Activated B cell treated with CpG ODN at 0.5 μM for 24 hours (primary cell): ENCODE results near the gene TSHZ2. TPM values are rescaled to one million over a fixed set of nuclear protein-coding genes. Genes with fewer than 3 reads are reported as not detected.

Source experiments
- ATAC-seq: fragments of 200-7000 bp; cut with Tn5 transposase; one replicate; pipeline ENCODE4 v1.10.0; 2021; ENCODE audit warnings: low read depth, mild to moderate bottlenecking, moderate library complexity
- CTCF ChIA-PET: fragments of 350-600 bp; sonication (Branson Sonifier 250); formaldehyde crosslinking; loops from one replicate; lab custom pipeline; 2021; ENCODE audit warnings: antibody characterized with exemption; lab: Charles Lee
- POLR2A ChIA-PET: fragments of 350-600 bp; sonication (Branson Sonifier 250); formaldehyde crosslinking; loops from one replicate; lab custom pipeline; 2021; ENCODE audit warnings: antibody characterized with exemption; lab: Charles Lee
- DNase-seq: peaks from one replicate; pipeline ENCODE4 v3.0.0; 2022
- H3K27ac Mint-ChIP-seq: one replicate; pipeline ENCODE4 v1.8.0; 2020; ENCODE audit warnings: mixed read lengths
- H3K27me3 Mint-ChIP-seq: one replicate; pipeline ENCODE4 v1.8.0; 2021; ENCODE audit warnings: mixed read lengths
- H3K36me3 Mint-ChIP-seq: one replicate; pipeline ENCODE4 v1.8.0; 2021; ENCODE audit warnings: low read depth, mixed read lengths
- H3K4me1 Mint-ChIP-seq: one replicate; pipeline ENCODE4 v1.8.0; 2021; ENCODE audit warnings: mixed read lengths
- H3K4me3 Mint-ChIP-seq: one replicate; pipeline ENCODE4 v1.8.0; 2020; ENCODE audit warnings: mild to moderate bottlenecking, mixed read lengths
- H3K9me3 Mint-ChIP-seq: one replicate; pipeline ENCODE4 v1.8.0; 2020; ENCODE audit warnings: mixed read lengths
- intact Hi-C: fragments of 100-400 bp; cut with micrococcal nuclease; formaldehyde crosslinking; loops from one replicate; pipeline ENCODE4 v1.15.1; 2024
- total RNA-seq: library from RNA; stranded (reverse); gene quantifications from 2 replicates; pipeline ENCODE4 v1.2.3, GENCODE V29; 2022
- TF ChIP-seq, protein P1 (sequence below): fragments of 200-600 bp; IDR thresholded peaks from one replicate; pipeline ENCODE4 v1.8.0; 2022; ENCODE audit warnings: antibody characterized with exemption, mild to moderate bottlenecking

Gene TSHZ2
- total RNA-seq, 1 donor from 2014 or later, result 1.7 TPM

DNA sequence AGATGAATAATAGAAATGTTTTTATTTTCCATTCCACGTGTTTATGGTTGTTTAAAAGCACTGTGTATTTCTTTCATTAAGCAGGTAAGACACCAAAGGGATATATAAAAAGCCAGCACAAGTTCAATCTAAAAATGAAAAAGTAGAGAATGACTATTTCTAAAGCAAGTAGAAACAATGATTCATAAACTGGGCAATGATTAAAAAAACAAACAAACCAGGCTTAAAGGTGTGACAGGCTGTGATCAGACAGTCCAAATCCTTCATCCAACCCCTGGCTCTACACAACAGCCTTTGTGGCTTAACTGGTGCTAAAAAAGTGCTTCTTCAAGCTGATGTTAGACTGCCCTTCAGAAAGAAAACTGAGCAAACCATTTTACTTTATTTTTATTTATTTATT, 45.7 kb upstream of the TSHZ2 start:
- DNase-seq (no peak), ATAC-seq (no peak)
- H3K36me3 Mint-ChIP-seq, result no peaks in the 10 kb centered on the region
- no peaks in the 10 kb centered on the region for H3K27me3 Mint-ChIP-seq
- ChIA-PET CTCF (no interaction called here), POLR2A (no interaction called here)
- no peaks in the 10 kb centered on the region for H3K4me1 Mint-ChIP-seq
- H3K27ac Mint-ChIP-seq, result no peak overlapping the region
- TF ChIP-seq, protein P1, sequence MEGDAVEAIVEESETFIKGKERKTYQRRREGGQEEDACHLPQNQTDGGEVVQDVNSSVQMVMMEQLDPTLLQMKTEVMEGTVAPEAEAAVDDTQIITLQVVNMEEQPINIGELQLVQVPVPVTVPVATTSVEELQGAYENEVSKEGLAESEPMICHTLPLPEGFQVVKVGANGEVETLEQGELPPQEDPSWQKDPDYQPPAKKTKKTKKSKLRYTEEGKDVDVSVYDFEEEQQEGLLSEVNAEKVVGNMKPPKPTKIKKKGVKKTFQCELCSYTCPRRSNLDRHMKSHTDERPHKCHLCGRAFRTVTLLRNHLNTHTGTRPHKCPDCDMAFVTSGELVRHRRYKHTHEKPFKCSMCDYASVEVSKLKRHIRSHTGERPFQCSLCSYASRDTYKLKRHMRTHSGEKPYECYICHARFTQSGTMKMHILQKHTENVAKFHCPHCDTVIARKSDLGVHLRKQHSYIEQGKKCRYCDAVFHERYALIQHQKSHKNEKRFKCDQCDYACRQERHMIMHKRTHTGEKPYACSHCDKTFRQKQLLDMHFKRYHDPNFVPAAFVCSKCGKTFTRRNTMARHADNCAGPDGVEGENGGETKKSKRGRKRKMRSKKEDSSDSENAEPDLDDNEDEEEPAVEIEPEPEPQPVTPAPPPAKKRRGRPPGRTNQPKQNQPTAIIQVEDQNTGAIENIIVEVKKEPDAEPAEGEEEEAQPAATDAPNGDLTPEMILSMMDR, result no peak
- H3K4me3 Mint-ChIP-seq, result no peak overlapping the region
- intact Hi-C loops, result no loop called here
- H3K9me3 Mint-ChIP-seq, result no peaks in the 10 kb centered on the region

DNA sequence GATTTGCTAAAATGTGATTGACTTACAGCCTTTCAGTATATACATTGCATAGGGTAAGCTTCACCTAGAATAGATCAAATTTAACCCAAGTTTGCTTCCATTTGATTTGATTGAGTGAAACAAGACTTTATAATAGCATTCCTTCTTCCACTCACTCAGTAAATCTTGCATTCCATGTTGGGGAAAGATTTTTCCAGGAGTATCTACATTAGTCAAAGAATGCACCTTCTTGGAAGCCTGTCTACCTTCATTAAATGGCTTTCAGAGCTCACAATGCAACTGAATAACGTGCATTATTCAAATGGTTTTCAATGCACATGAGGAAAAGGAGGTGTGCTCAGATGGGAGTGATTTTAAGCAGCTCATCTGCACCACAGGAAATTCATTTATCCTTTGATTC, 38.3 kb upstream of the TSHZ2 start:
- no peak overlapping the region for H3K27ac Mint-ChIP-seq
- no peak for DNase-seq
- intact Hi-C loops, result no loop called here
- no peaks in the 10 kb centered on the region for H3K9me3 Mint-ChIP-seq
- H3K36me3 Mint-ChIP-seq, result no peaks in the 10 kb centered on the region
- CTCF ChIA-PET, result no interaction called here
- H3K4me3 Mint-ChIP-seq, result no peak overlapping the region
- peaks cover 2% of the 10 kb centered on the region for H3K27me3 Mint-ChIP-seq
- TF ChIP-seq, protein P1, result no peak
- H3K4me1 Mint-ChIP-seq, result no peaks in the 10 kb centered on the region
- ATAC-seq, result no peak
- POLR2A ChIA-PET, result no interaction called here

DNA sequence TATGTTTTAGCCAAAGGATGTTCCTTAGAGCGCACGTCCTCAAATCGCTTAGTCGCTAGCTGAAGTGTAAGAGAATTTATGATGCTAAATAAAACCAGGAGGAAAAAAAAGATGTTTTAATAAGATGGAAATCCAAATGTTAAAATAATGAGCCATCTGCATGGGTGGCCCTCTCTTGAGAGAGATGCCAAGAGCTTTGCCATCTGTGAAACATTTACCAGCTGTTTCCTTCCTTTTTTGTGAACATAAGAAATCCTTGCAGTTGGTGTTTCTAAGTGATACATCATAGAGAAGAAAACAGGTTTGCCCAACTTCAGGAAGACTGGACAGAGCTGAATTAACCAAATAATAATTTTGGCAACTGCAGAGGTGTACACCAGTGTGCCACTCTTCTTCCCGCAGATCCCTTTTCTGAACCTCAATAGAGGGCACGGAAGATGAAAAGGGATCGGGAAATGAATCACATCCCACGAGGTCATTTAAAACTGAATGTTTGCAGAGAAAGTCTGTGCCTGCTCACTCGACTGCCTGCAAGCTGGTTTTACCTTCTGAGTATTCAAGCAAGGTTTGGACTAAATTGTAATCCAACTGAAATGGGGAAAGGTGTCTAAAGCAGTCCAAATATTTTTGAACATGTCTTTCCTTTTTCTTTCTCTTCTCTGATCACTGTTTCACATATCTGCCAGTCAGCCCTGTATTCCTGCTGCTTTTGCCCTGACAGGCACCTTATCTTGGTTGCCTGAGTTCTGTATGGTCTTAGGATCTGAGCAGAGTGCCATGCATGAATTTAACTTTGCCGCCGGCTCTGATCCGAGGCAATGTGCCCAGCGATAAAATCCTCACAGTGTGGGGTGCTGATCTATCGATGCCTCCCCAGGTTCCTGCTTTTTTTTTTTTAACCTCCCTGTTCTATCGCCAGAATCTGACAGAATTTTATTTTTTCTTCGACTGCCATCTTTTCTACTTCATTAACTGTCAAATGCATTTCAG, 35.5 kb upstream of the TSHZ2 start:
- Mint-ChIP-seq H3K4me3 (no peak overlapping the region), H3K27ac (no peak overlapping the region), H3K4me1 (no peaks in the 10 kb centered on the region), H3K27me3 (peaks cover 2% of the 10 kb centered on the region), H3K36me3 (no peaks in the 10 kb centered on the region), H3K9me3 (no peaks in the 10 kb centered on the region)
- no peak for DNase-seq
- CTCF ChIA-PET, result no interaction called here
- POLR2A ChIA-PET, result no interaction called here
- intact Hi-C loops, result no loop called here
- TF ChIP-seq, protein P1, result no peak
- no peak for ATAC-seq

DNA sequence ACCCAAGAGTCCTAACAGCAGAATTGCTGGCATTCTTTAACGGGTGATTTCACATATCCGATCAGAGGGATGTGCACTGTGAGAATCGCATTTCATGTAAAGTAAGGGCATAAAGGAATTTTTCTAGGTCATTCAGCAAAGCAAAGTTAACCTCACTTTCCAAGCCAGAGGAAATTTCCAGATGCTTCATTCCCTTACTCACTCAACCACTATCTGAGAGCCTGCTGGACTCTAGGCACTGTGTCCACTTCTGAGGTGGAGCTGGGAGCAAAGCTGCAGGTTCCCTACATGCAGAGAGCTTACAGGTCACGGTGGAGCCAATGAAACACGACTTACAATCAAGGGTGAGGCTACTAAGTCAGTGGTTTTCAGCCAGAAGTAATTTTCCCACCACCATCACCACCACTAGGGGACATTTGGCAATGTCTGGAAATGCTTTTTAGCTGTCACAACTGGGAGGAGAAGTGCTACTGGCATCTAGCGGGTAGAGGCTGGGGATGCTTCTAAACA, 34.5 kb upstream of the TSHZ2 start:
- no peaks in the 10 kb centered on the region for H3K4me1 Mint-ChIP-seq
- ATAC-seq (no peak), DNase-seq (no peak)
- POLR2A ChIA-PET, result no interaction called here
- no peak overlapping the region for H3K4me3 Mint-ChIP-seq
- peaks cover 2% of the 10 kb centered on the region for H3K27me3 Mint-ChIP-seq
- TF ChIP-seq, protein P1, result no peak
- no peaks in the 10 kb centered on the region for H3K9me3 Mint-ChIP-seq
- no peak overlapping the region for H3K27ac Mint-ChIP-seq
- CTCF ChIA-PET, result no interaction called here
- intact Hi-C loops, result no loop called here
- H3K36me3 Mint-ChIP-seq, result no peaks in the 10 kb centered on the region

DNA sequence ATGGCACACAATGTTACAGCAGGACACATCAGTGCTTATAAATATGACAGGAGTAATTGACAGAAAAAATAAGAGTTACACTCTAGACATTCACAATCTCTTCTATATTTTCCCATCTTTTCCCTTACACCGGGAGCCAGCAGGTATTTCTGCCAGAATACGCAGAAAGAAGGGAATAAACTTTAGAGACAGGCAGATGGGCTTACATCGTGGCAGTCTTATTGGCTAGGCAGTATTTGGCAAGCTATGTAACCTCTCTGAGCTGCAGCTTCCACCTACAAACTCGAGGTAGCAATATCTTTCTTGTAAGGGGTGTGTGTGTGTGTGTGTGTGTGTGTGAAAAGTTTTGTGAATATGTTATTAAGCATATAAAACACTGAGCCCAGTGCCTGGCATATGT, 33.0 kb upstream of the TSHZ2 start:
- ChIA-PET POLR2A (no interaction called here), CTCF (no interaction called here)
- TF ChIP-seq, protein P1, result no peak
- intact Hi-C loops, result no loop called here
- Mint-ChIP-seq H3K4me3 (no peak overlapping the region), H3K4me1 (no peaks in the 10 kb centered on the region), H3K9me3 (no peaks in the 10 kb centered on the region), H3K36me3 (no peaks in the 10 kb centered on the region), H3K27me3 (peaks cover 2% of the 10 kb centered on the region), H3K27ac (no peak overlapping the region)
- ATAC-seq, result no peak
- DNase-seq, result no peak
